Measurements from ENCODE around the gene EXTL1. TPM values are rescaled to one million over a fixed set of nuclear protein-coding genes. Genes with fewer than 3 reads are reported as not detected.

The EXTL1 gene
- polyA plus RNA-seq, 6 donors from 2014 or later = not detected

DNA sequence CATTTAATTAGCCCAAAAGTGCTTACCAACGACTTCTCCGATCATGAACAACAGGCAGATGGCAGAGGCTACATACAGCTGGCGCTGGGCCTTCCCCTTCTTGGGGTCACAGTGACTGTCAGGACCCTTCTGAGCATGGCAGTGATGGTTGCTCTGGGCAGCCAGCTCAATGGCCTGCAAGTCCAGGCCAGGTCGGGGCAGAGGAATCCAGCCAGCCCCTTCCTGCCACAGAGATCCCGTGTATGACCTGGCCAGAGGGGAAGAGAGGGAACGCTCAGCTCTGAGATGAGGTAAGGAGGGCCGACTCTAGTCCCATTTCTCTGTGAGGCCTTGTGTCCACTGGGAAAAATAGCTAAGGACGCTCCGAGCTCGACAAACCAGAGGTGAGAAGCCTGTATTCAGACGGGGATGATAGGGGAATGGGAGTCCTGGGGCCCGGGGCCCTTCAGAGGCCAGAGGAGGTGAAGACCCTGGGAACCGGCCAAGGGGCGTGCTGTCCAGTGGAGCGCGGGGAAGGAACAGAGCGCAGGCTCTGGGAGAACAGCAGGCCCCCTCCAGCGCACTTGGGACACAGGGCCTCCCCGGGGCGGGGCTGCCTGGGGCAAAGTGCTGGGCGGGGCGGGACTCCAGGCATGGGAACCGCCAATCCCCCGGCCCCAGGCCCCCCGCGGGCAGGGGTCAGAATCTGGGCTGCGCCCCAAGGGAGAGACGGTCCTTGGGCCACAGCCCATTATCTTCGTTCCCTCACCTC lies 23.6 kb downstream of the EXTL1 start:
- H3K4me1 Mint-ChIP-seq = peaks cover 0 to 8% (median 2%) of the 10 kb centered on the region in 3 donors
- H3K9me3 Mint-ChIP-seq = no peaks in the 10 kb centered on the region
- no peaks in the 10 kb centered on the region for H3K36me3 Mint-ChIP-seq
- H3K4me3 Mint-ChIP-seq = peak overlapping the region in 1 of 8 donors; percentile 17
- no peak for DNase-seq
- no peak for ATAC-seq (ENCODE audit: low read depth in 2 of 2)
- peaks cover 52 to 75% (median 61%) of the 10 kb centered on the region in 3 donors for H3K27me3 Mint-ChIP-seq
- H3K27ac Mint-ChIP-seq = peak overlapping the region in 1 of 6 donors; percentile 42

DNA sequence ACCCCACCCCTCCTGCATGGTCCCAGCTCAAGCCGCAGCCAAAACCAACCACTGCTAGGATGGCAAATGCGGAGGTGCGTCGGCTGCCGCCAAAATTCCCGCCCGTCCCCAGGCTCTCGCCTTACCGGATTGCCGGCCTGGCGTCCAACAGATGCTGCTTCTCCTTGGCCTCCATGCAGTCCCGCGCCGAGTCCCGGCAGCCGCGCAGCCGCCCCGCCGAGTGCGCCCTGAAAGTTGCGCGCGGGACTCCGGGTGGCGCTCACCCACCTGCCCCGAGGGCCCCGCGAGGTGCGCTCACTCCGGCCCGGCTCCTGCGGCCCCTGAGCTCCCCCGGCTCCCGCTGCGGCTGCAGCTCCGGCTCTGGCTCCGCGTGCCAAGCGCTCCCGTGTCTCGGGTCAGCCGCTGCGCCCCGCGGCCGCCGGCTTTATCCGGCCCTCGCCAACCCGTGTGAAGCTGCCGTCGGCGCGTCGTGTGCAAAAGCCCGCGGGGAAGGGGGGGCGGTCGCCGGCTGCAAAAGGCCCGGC lies 24.2 kb downstream of the EXTL1 start, which contains the start of gene SLC30A2:
TSS of gene SLC30A2 (minus strand) at position 397 of the 524 bp plus-strand sequence. CDS start at position 175, 222 bp downstream.
- peak within 1 kb of the TSS in 1 of 6 donors; percentile 42 for H3K27ac Mint-ChIP-seq
- ATAC-seq (ENCODE audit: low read depth in 2 of 2) (no peak), DNase-seq (no peak)
- H3K9me3 Mint-ChIP-seq = no peaks in the 10 kb centered on the region
- peak within 1 kb of the TSS in 1 of 8 donors; percentile 17 for H3K4me3 Mint-ChIP-seq
- peaks cover 56 to 80% (median 67%) of the 10 kb centered on the region in 3 donors for H3K27me3 Mint-ChIP-seq
- peaks cover 0 to 8% (median 2%) of the 10 kb centered on the region in 3 donors for H3K4me1 Mint-ChIP-seq
- no peaks in the 10 kb centered on the region for H3K36me3 Mint-ChIP-seq

GRCh38 chr1:26046246-26047095 lies 24.9 kb downstream of the EXTL1 start:
- H3K27me3 Mint-ChIP-seq = peaks cover 63 to 81% (median 66%) of the 10 kb centered on the region in 3 donors
- DNase-seq (no peak), ATAC-seq (ENCODE audit: low read depth in 2 of 2) (no peak)
- no peaks in the 10 kb centered on the region for H3K9me3 Mint-ChIP-seq
- H3K36me3 Mint-ChIP-seq = no peaks in the 10 kb centered on the region
- H3K27ac Mint-ChIP-seq = no peak overlapping the region
- H3K4me3 Mint-ChIP-seq = no peak overlapping the region
- peaks cover 0 to 8% (median 2%) of the 10 kb centered on the region in 3 donors for H3K4me1 Mint-ChIP-seq

GRCh38 chr1:26047278-26047874 lies 25.8 kb downstream of the EXTL1 start:
- no peak overlapping the region for H3K27ac Mint-ChIP-seq

DNA sequence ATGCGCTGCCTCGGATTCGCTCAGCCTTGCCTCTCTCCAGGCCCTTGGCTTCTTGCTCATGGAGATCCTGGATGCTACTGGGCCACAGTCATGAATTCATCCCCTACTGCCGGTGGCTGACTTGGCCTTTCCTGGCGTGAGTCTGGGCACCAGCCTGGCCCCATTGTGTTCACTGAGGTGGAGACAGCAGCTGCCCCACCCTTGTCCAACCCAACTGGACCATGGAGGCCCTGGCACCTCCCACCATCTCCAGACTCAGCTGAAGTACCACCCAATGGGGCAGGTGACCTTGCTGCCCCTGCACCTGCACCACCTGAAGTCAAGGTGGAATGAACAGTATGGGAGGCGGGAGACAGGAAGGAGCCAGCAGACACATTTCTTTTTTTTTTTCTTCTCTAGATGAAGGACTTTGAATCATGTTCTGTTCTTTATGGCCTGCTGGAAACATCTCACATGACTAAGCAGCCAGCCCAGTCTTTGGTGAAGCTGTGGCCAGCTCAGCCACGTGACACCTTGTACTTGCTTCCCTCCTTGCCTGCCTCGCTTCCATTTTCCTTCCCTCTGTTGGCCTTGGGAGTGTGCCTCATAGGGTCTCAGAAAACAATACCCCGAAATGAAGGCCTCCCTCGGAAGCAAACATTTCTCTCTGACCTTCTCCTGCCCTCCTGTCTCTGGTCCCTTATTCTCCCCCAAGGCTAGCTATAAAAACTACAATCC lies 28.1 kb downstream of the EXTL1 start:
- Mint-ChIP-seq H3K27ac (no peak overlapping the region), H3K4me3 (no peak overlapping the region), H3K27me3 (peaks cover 46 to 80% (median 54%) of the 10 kb centered on the region in 3 donors), H3K36me3 (no peaks in the 10 kb centered on the region), H3K4me1 (peaks cover 0 to 8% (median 2%) of the 10 kb centered on the region in 3 donors), H3K9me3 (no peaks in the 10 kb centered on the region)
- no peak for ATAC-seq (ENCODE audit: low read depth in 2 of 2)
- no peak for DNase-seq

More at GRCh38 chr1:26047278-26047874, 25.8 kb downstream of the EXTL1 start:
- DNase-seq (no peak), ATAC-seq (ENCODE audit: low read depth in 2 of 2) (no peak)
- Mint-ChIP-seq H3K36me3 (no peaks in the 10 kb centered on the region), H3K4me3 (no peak overlapping the region), H3K27me3 (peaks cover 57 to 84% (median 64%) of the 10 kb centered on the region in 3 donors), H3K9me3 (no peaks in the 10 kb centered on the region), H3K4me1 (peaks cover 0 to 8% (median 2%) of the 10 kb centered on the region in 3 donors)

GRCh38 chr1:26050248-26050640 lies 28.7 kb downstream of the EXTL1 start:
- peaks cover 46 to 75% (median 52%) of the 10 kb centered on the region in 3 donors for H3K27me3 Mint-ChIP-seq
- no peaks in the 10 kb centered on the region for H3K9me3 Mint-ChIP-seq
- peak overlapping the region in 1 of 6 donors; percentile 4 for H3K27ac Mint-ChIP-seq
- DNase-seq (no peak), ATAC-seq (ENCODE audit: low read depth in 2 of 2) (no peak)
- peaks cover 0 to 5% (median under 1%) of the 10 kb centered on the region in 3 donors for H3K4me1 Mint-ChIP-seq
- H3K36me3 Mint-ChIP-seq = no peaks in the 10 kb centered on the region
- H3K4me3 Mint-ChIP-seq = no peak overlapping the region

DNA sequence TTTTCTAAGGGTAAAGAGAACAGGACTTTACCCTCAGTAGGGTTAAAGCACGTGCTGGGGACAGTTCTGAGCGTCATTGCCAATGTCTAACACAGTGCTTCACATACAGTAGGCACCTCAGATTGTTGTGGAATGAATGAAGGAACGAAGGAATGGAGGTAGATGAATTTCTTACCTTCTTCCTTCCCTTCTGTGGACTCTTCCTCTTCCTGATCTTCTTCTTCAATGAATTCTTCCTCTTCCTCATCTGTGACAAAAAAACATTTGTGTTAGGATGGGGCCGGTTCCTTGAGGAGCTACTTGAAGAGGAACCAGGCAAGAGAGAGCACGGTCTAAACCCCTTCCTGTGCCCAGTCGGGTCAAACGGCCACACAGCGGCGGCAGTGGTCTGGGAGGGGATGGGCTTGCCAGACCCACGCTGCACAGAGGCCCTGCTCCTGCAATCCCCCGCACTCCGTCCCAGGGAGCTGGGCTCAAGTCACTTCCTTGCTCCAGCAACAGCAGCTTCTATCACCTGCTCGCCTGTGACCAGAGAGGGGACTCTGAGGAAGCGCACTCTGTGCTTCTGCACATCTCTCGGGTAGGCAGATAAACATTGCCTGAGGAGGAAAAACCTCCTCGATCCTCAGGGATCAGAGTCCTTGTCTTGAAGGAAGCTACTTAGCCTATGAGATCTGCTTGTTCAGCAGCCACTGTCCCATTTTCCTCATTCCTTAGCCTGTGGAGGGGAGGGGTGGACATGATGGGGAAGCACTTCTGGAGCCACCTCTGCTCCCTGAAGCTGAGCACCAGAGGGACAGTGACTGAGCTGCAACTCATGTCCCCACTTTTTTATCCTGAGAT lies 32.4 kb downstream of the EXTL1 start:
- no peaks in the 10 kb centered on the region for H3K9me3 Mint-ChIP-seq
- no peaks in the 10 kb centered on the region for H3K4me1 Mint-ChIP-seq
- no peak for ATAC-seq (ENCODE audit: low read depth in 2 of 2)
- no peak overlapping the region for H3K27ac Mint-ChIP-seq
- peaks cover 48 to 67% (median 59%) of the 10 kb centered on the region in 3 donors for H3K27me3 Mint-ChIP-seq
- DNase-seq = no peak
- H3K4me3 Mint-ChIP-seq = peak overlapping the region in 1 of 8 donors; percentile 47
- no peaks in the 10 kb centered on the region for H3K36me3 Mint-ChIP-seq

GRCh38 chr1:26055041-26055440 lies 33.5 kb downstream of the EXTL1 start:
- H3K27ac Mint-ChIP-seq = no peak overlapping the region
- no peak overlapping the region for H3K4me3 Mint-ChIP-seq
- no peaks in the 10 kb centered on the region for H3K36me3 Mint-ChIP-seq
- no peaks in the 10 kb centered on the region for H3K9me3 Mint-ChIP-seq
- H3K27me3 Mint-ChIP-seq = peaks cover 47 to 67% (median 57%) of the 10 kb centered on the region in 3 donors
- ATAC-seq (ENCODE audit: low read depth in 2 of 2) (no peak), DNase-seq (no peak)
- no peaks in the 10 kb centered on the region for H3K4me1 Mint-ChIP-seq

DNA sequence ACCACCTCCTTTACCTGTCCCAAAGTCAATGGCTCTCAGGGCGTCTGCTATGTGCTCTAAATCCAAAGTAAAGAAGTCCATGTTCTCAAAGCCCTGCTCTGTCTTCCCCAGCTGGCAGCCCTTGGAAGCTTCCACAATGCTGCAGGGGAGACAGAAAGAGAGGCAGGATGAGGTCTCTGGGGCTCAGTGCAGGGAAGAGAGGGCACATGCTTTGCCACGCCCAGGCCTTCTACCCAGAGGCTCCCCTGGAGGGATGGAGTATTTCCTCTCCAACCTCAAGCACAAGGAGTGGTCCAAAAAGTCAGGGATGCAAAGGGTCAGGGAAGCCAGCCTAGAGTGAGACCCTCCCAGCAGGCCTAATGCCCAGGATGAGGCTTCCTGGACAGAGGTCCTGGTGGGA lies 35.6 kb downstream of the EXTL1 start:
- peaks cover 41 to 59% (median 43%) of the 10 kb centered on the region in 3 donors for H3K27me3 Mint-ChIP-seq
- no peaks in the 10 kb centered on the region for H3K9me3 Mint-ChIP-seq
- DNase-seq = no peak
- ATAC-seq (ENCODE audit: low read depth in 2 of 2) = no peak
- no peaks in the 10 kb centered on the region for H3K36me3 Mint-ChIP-seq
- H3K4me1 Mint-ChIP-seq = no peaks in the 10 kb centered on the region
- no peak overlapping the region for H3K27ac Mint-ChIP-seq
- H3K4me3 Mint-ChIP-seq = no peak overlapping the region

DNA sequence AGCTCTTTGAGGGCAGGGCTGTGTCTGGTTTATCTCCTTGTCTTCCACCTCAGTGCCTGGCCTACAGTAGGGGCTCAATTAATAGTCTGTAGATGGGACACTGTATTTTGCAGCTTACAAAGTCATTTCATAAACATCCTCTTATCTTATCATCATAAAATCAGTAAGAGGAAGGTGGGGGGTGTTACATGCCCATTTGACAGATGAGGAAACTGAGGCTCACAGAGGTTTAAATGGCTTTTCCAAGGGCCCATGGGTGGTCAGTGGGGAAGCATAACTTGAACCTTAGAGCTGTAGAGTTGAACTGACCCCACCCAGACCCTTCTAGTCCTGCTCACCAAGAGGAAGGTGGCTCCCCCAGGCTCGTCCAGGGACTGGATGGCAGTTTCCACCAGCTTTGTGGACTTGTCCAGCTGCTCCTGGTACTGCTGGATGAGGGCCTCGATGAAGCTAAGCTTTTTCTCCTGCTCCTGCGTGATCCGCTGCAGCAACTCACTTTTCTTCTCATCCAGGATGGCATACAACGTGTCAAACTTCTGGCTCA lies 36.5 kb downstream of the EXTL1 start:
- H3K27me3 Mint-ChIP-seq = peaks cover 42 to 60% (median 50%) of the 10 kb centered on the region in 3 donors
- H3K36me3 Mint-ChIP-seq = no peaks in the 10 kb centered on the region
- H3K4me1 Mint-ChIP-seq = no peaks in the 10 kb centered on the region
- DNase-seq (no peak), ATAC-seq (ENCODE audit: low read depth in 2 of 2) (no peak)
- no peaks in the 10 kb centered on the region for H3K9me3 Mint-ChIP-seq
- H3K27ac Mint-ChIP-seq = no peak overlapping the region
- no peak overlapping the region for H3K4me3 Mint-ChIP-seq

- Mint-ChIP-seq H3K4me3 (no peak overlapping the region), H3K27ac (peak overlapping the region in 1 of 6 donors; percentile 57), H3K36me3 (no peaks in the 10 kb centered on the region), H3K27me3 (peaks cover 36 to 53% (median 48%) of the 10 kb centered on the region in 3 donors), H3K4me1 (no peaks in the 10 kb centered on the region), H3K9me3 (no peaks in the 10 kb centered on the region)
- ATAC-seq (ENCODE audit: low read depth in 2 of 2) (no peak), DNase-seq (no peak)
These were observed 38.3 kb downstream of the EXTL1 start for GRCh38 chr1:26059906-26060305.

All from naive B cell (primary cell).